K562 (cell line): ENCODE measurements around the gene ABCA13.

ENCODE experiments used
- BRCA1 ChIP-seq, 2 experiments: fragments of 450-650 bp in 1 of 2; sonication (generic) in 1 of 2; formaldehyde crosslinking in 1 of 2; IDR thresholded peaks; 2 replicates each; pipeline versions ENCODE4 v1.5.0 to v1.6.1; 2017 to 2020; ENCODE audit warnings: mild to moderate bottlenecking in 1 of 2, missing genetic modification reagents in 1 of 2
- CTCF ChIP-seq, 3 experiments: IDR thresholded peaks in 2 of 3; conservative IDR thresholded peaks in 1 of 3; 2 replicates each; pipeline ENCODE4 v1.5.1; 2011 to 2012; ENCODE audit warnings: low read length in 3 of 3, mild to moderate bottlenecking in 3 of 3, control low read depth in 2 of 3, improper control_type of control experiment in 1 of 3, inconsistent platforms in 1 of 3, low read depth in 1 of 3, mixed read lengths in 1 of 3, moderate library complexity in 1 of 3; ENCODE audit not compliant: insufficient read depth in 2 of 3
- HDAC1 ChIP-seq, 2 experiments: fragments of 450-650 bp; IDR thresholded peaks; 2 replicates each; pipeline ENCODE4 v1.6.1; 2016 to 2017; ENCODE audit warnings: inconsistent platforms in 1 of 2, mild to moderate bottlenecking in 1 of 2, moderate library complexity in 1 of 2
- MED1 ChIP-seq: sonication (generic); formaldehyde crosslinking; IDR thresholded peaks from 2 replicates; pipeline ENCODE4 v1.8.1; 2023; ENCODE audit warnings: missing genetic modification reagents, borderline replicate concordance
- RBM17 ChIP-seq: fragments of 200-400 bp; formaldehyde crosslinking; IDR thresholded peaks from 2 replicates; pipeline ENCODE4 v1.6.1; 2017; ENCODE audit warnings: low read depth, mild to moderate bottlenecking, low read length, borderline replicate concordance
- SMC3 ChIP-seq: conservative IDR thresholded peaks from 2 replicates; pipeline ENCODE4 v1.6.1; 2011; ENCODE audit warnings: low read depth, low read length, improper control_type of control experiment; ENCODE audit not compliant: insufficient read depth
- SPI1 ChIP-seq: IDR thresholded peaks from 2 replicates; pipeline ENCODE4 v1.6.1; 2011; ENCODE audit warnings: low read depth, low read length, control low read depth, borderline replicate concordance
- ZNF140 ChIP-seq: fragments of 250-450 bp; sonication (Bioruptor Pico); IDR thresholded peaks from 2 replicates; pipeline ENCODE4 v1.8.0; 2021; ENCODE audit warnings: moderate library complexity, mild to moderate bottlenecking, inconsistent platforms
- ZNF174 ChIP-seq: fragments of 250-450 bp; sonication (Bioruptor Pico); IDR thresholded peaks from 2 replicates; pipeline ENCODE4 v1.4.0; 2020; ENCODE audit warnings: mild to moderate bottlenecking
- ZNF707 ChIP-seq: fragments of 250-450 bp; sonication (Bioruptor Pico); conservative IDR thresholded peaks from 2 replicates; pipeline ENCODE4 v1.8.0; 2022; ENCODE audit warnings: inconsistent platforms, mild to moderate bottlenecking, moderate library complexity
- ZNF764 ChIP-seq: fragments of 250-450 bp; sonication (Bioruptor Pico); IDR thresholded peaks from 2 replicates; pipeline ENCODE4 v1.4.0; 2020; ENCODE audit warnings: low read depth, mild to moderate bottlenecking, moderate library complexity

GRCh38 chr7:48365010-48365409, 193.8 kb downstream of the ABCA13 start:
- TF ChIP-seq RBM17 (no peak), ZNF764 (CRISPR knock-in tag) (no peak), MED1 (CRISPR knock-in tag) (no peak), ZNF707 (CRISPR knock-in tag) (no peak), ZNF140 (CRISPR knock-in tag) (no peak), BRCA1 (IDR thresholded peaks at IDR 0.05) (no peak), BRCA1 (CRISPR knock-in tag; IDR thresholded peaks at IDR 0.05) (no peak), ZNF174 (CRISPR knock-in tag) (no peak), SPI1 (no peak), CTCF (IDR thresholded peaks at IDR 0.05 in 2 of 3, conservative IDR thresholded peaks at IDR 0.05 in 1 of 3; ENCODE audit: insufficient read depth in 2 of 3, low read depth in 1 of 3, low read length in 3 of 3) (no peak), HDAC1 (IDR thresholded peaks at IDR 0.05) (no peak), SMC3 (no peak)
